ENCODE results near the gene MRFAP1.

MRFAP1 gene

DNA sequence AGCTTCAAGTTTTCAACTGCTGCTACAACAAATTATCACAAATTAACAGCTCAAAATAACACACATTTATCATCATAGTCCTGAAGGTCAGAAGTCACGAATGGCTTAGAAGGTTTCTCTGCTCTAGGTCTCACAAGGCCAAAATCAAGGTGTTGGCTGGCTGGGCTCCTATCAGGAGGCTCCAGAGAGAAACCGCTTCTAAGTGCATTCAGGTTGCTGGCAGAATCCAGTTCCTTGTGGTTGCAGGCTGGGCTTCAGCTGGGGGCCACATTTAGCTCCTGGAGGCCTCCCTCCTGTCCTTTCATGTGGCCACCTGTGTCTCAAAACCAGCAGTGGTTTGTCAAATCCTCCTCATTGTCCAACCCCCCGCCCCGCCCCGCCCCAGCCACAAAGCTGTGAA, 15.4 kb downstream of the MRFAP1 start:
- POLR2A ChIA-PET, result no interaction called here
- CTCF ChIA-PET, result interaction anchor here (1.0 to 1.1 kb wide), 2 partner anchors 16 to 218 kb away, joined by 3 read pairs; no protein-coding TSS in a partner anchor
- TF ChIP-seq, protein P1, sequence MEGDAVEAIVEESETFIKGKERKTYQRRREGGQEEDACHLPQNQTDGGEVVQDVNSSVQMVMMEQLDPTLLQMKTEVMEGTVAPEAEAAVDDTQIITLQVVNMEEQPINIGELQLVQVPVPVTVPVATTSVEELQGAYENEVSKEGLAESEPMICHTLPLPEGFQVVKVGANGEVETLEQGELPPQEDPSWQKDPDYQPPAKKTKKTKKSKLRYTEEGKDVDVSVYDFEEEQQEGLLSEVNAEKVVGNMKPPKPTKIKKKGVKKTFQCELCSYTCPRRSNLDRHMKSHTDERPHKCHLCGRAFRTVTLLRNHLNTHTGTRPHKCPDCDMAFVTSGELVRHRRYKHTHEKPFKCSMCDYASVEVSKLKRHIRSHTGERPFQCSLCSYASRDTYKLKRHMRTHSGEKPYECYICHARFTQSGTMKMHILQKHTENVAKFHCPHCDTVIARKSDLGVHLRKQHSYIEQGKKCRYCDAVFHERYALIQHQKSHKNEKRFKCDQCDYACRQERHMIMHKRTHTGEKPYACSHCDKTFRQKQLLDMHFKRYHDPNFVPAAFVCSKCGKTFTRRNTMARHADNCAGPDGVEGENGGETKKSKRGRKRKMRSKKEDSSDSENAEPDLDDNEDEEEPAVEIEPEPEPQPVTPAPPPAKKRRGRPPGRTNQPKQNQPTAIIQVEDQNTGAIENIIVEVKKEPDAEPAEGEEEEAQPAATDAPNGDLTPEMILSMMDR (IDR thresholded peaks at IDR 0.05; ENCODE audit: control extremely low read depth, extremely low read depth, low read depth, missing control alignments), result no peak
- DNase-seq (ENCODE audit: extremely low spot score), result no peak

DNA sequence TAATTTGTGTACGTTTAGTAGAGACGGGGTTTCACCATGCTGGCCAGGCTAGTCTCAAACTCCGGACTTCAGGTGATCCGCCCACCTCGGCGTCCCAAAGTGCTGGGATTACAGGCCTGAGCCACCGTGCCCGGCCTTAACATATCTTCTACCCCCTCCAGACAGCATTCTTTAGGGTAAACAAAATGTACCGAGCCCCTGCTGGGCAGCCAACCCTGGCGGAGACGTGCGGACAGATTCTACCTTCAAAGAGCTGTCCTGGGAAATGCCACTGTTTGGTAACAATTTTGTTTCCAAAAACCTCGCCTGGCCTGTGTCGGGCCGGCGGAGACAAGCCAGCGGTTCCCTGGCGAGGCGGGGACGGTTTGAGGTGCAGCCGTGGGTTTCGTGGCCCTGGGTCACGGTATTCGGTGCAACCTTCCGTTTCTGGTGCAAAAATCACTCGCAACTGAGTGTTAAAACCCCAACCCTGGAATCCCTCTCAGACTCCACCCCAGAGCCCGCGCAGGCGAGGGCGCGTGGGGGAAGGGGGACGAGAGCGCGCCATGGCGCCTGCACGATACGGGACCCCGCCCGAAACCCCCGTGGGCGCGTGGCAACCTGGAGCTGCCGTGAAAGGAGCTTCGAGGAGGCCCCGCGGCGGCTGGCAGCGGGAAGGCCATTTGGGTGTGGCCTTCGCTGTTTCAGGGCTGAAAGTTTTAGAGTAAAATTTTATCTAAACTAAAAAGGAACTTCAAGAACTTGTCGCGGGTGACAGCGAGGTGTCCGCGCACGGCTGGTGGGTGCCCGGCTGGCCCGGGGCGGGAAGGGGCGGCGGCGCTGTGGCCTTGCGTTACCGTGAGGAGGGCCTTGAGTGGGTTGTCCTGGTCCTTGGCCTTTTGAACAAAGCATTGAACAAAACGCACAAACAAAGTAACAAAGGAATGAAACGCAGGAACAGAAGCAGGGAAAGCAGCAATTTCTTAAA, 17.0 kb downstream of the MRFAP1 start:
- no peak for DNase-seq (ENCODE audit: extremely low spot score)
- TF ChIP-seq, protein P1 (IDR thresholded peaks at IDR 0.05; ENCODE audit: control extremely low read depth, extremely low read depth, low read depth, missing control alignments), result no peak
- POLR2A ChIA-PET, result no interaction called here
- CTCF ChIA-PET, result interaction anchor here (1.1 kb wide), 1 partner anchor 23 kb away, joined by 3 read pairs; no protein-coding TSS in a partner anchor

DNA sequence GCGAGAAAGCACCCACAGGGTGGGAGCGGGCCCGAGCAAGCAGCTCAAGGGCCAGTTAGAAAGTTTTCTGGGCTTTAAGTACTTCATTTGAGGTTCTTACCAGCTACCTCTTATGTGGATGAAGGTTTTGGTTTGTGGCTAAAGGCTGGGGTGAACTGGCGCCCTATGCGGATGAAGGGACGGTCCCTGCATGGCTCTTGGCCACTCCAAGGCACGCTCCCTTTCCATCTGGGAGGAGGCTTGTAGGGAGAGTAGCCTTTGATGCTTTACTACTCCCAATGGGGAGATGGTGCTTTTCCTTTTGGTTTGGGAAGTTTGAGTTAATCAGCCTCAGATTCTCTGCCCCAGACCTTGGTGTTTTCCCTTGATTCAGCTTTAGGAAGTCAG, 17.7 kb downstream of the MRFAP1 start:
- POLR2A ChIA-PET, result interaction anchor here (1.2 kb wide), 1 partner anchor 15 kb away, joined by 3 read pairs; no protein-coding TSS in a partner anchor
- CTCF ChIA-PET, result no interaction called here
- no peak for DNase-seq (ENCODE audit: extremely low spot score)
- TF ChIP-seq, protein P1 (IDR thresholded peaks at IDR 0.05; ENCODE audit: control extremely low read depth, extremely low read depth, low read depth, missing control alignments), result no peak

DNA sequence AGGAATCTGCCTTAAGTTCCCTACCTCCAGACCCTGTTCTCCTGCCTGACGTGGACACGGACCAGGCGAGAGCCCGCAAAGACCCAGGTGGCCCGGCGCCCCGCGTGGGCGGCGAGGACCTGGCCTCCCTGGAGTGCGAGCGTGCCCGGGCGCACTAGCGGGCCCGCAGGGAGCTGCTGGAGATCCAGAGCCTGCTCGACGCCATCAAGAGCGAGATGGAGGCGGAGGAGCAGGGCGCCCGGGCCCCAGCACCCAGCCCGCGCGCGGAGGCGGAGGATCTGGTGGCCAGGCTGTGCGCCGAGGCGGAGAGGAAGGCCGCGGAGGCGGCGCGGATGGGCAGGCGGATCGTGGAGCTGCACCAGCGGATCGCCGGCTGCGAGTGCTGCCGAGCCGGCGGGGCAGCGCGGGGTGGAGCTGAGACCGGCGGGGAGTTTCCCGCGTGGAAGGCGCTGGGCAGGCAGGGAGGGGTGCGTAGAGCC, 18.2 kb downstream of the MRFAP1 start:
- CTCF ChIA-PET, result interaction anchor here (0.9 to 1.3 kb wide), 2 partner anchors 15 to 215 kb away, joined by 3 read pairs; no protein-coding TSS in a partner anchor
- POLR2A ChIA-PET, result interaction anchor here (0.9 to 1.2 kb wide), 2 partner anchors 15 to 16 kb away, joined by 3 read pairs; a partner anchor contains a TSS
- DNase-seq (ENCODE audit: extremely low spot score), result no peak
- TF ChIP-seq, protein P1 (IDR thresholded peaks at IDR 0.05; ENCODE audit: control extremely low read depth, extremely low read depth, low read depth, missing control alignments), result no peak

DNA sequence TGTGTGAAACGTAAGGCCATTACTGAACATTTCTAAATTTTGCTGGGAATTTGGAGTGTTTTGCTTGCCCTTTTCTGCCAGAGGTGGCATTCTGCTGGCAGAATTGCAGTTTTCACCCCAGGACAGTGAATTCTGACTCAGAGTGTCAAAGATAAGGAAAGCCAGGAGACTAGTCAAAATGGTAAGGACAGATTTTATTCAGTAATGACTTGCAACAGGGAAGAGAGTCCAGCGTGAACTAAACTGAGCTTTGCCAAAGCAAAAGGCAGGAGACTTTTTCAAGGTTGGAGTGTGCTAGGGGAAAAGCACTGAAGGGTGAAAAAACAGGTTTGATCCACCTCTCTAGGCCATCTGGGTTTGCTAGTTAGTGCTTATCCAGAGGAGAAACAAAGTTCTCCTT, 19.4 kb downstream of the MRFAP1 start:
- POLR2A ChIA-PET, result no interaction called here
- TF ChIP-seq, protein P1 (IDR thresholded peaks at IDR 0.05; ENCODE audit: control extremely low read depth, extremely low read depth, low read depth, missing control alignments), result no peak
- DNase-seq (ENCODE audit: extremely low spot score), result no peak
- CTCF ChIA-PET, result interaction anchor here (1.3 kb wide), 1 partner anchor 213 kb away, joined by 3 read pairs; no protein-coding TSS in a partner anchor

DNA sequence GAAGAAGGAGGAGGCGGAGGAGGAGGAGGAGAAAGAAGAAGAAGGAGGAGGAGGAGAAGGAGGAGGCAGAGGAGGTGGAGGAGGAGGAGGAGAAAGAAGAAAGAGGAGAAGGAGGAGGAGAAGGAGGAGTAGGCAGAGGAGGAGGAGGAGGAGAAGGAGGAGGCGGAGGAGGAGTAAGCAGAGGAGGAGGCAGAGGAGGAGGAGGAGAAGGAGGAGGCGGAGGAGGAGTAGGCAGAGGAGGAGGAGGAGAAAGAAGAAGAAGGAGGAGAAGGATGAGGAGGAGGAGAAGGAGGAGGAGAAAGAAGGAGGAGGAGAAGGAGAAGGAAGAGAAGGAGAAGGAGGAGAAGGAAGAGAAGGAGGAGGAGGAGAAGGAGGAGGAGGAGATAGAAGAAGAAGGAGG, 19.9 kb downstream of the MRFAP1 start:
- CTCF ChIA-PET, result no interaction called here
- DNase-seq (ENCODE audit: extremely low spot score), result no peak
- TF ChIP-seq, protein P1 (IDR thresholded peaks at IDR 0.05; ENCODE audit: control extremely low read depth, extremely low read depth, low read depth, missing control alignments), result no peak
- POLR2A ChIA-PET, result no interaction called here

Data from GM10248 (cell line).